ENCODE measurements around the gene FAM167B.
"Not testable (repeated sequence)": the region's sequence is repeated elsewhere in the genome, so short reads cannot be mapped to it uniquely, and the experiment has no call there.

Gene FAM167B

DNA sequence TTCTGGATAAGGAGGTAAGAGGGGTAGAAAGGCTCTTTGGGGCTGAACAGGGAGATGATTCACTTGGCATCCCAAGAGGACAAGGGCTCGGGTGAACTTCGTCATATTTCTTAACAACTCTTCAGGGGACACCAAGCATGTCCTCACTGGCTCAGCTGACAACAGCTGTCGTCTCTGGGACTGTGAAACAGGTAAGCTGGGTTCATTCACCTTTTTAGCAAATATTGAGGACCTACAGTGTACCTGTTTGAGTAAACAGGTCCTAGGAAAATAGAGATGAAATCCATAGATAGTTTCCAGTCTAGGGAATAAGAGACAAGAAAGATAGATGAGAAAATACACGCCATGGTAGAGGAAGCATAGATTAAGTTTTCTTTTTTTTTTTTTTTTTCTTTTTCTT, 22.7 kb upstream of the FAM167B start:
- DNase-seq: no peak

DNA sequence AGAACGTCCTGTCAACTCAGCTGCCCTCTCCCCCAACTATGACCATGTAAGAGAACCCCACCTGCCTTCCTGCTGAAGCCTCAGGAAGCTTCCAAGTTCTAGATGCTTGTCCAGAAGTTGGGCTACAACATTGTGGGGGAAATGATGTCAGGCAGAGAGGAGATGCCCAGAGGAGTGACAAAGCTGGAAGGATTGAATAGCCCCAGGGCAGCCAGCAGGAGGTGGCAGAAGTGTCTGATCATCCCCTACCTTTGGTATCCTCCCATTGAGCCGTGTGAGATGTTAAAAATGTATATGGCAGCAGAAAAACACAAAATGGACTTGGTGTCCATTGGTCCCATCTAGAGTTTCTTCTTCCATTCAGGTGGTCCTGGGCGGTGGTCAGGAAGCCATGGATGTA, 18.3 kb upstream of the FAM167B start:
- no peak for DNase-seq

DNA sequence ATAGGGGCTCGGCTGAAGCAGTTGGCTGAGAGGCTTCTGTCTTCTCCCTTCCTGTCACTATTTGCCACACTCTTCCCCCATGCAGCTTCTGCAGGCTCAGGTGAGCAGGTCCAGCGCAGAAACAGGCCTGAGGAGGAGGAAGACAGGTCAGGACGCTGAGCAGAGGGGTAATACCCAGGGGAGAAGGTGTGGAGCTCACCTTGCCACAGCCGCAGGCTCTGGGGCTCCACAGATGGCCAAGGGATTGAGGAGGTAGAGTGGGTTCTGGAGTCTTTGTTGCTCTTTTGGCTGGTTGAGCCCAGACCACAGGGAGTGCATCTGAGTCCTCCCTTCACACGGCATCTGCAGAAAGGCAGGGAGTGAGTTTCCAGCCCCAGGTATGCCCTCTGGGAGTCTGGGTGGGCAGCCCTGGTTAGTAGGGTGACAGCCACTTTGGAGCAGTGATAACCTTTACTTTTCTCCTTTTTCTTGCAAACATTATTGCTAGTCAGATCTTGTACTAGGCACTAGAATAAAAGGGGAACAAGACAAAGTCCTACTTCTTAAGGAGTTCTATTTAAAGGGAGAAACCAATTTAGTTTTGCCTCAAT, 15.1 kb upstream of the FAM167B start:
- no peak for DNase-seq

DNA sequence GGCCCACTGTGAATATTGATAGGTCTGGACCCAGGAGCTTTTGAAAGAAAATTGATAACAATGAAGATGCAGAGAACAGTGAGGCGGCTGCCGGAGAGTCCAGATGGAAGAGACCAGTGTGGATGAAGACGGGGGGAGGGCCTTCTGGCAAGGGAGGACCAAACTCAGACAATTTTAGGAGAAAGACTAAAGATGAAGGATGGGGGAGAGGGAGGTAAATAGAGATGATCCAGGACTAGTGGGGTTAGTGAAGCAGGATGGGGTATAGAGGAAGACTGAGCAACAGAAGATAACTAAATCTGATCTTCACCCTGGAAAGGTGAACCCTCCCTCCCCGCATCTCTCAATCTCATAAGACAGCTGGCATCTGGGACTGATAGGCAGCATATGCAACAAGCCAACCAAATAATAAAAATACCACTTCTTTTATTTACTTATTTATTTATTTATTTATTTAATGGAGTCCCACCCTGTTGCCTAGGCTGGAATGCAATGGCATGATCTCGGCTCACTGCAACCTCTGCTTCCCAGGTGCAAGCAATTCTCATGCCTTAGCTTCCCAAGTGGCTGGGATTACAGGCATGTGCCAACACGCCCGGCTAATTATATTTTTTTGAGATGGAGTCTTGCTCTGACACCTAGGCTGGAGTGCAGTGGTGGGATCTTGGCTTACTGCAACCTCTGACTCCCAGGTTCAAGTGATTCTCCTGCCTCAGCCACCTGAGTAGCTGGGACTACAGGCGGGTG, 14.3 kb upstream of the FAM167B start:
- no peak for DNase-seq

DNA sequence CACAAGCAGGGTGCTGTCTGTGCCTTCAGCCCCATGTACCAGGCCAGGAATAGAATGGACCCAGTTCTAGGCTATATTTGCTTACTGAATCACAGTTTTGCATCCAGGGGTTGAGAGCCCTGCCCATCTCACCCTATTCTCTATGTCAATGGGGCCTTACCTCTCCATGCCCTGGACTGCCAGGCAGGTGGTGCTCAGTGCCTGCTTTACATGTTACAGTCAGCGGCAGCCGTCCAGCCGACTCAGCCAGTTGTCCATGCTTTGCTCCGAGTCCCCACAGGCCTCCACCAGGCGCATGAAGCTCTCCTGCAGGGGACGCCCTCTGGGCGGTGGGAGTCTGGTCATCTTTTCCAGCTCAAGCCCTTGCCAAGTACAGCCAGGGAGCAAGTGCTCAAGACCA, 12.2 kb upstream of the FAM167B start:
- no peak for DNase-seq

DNA sequence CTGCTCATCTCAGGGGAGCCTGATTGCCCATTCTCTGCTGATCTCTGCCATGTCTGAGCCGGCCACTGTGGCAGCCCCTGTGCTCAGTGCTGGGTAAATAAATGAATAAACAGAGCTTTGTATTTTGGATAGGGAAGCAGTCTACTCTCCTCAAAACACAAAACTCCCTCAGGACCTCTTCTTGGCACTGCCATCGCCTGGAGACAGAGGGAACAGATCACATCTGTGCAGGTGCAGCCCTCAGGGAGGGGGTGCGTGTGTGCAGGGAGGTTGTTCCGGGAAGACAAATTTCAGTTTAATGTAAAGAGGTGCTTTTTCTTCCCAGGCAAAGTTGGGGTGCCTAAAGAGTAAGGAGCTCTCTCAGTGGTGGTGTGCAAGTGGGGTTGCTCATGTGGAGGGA, 7.7 kb upstream of the FAM167B start:
- DNase-seq: no peak

DNA sequence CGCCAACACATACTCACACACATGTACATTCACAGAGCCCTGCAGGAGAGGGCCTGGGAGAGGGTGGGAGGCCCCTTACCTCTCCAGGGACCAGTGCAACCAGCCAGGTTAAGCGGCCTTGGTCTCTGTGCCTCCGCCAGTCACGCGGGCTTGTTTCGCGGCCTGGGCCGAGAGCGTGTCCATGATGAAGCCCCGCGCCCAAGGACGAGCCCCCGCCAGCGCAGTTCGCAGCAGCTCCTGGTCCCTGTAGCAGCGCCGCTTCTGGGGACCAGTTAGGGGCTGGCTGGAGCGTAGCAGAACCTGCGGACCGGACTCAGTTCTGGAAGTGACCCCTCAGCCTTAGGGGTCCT, 7.3 kb upstream of the FAM167B start:
- DNase-seq: no peak

DNA sequence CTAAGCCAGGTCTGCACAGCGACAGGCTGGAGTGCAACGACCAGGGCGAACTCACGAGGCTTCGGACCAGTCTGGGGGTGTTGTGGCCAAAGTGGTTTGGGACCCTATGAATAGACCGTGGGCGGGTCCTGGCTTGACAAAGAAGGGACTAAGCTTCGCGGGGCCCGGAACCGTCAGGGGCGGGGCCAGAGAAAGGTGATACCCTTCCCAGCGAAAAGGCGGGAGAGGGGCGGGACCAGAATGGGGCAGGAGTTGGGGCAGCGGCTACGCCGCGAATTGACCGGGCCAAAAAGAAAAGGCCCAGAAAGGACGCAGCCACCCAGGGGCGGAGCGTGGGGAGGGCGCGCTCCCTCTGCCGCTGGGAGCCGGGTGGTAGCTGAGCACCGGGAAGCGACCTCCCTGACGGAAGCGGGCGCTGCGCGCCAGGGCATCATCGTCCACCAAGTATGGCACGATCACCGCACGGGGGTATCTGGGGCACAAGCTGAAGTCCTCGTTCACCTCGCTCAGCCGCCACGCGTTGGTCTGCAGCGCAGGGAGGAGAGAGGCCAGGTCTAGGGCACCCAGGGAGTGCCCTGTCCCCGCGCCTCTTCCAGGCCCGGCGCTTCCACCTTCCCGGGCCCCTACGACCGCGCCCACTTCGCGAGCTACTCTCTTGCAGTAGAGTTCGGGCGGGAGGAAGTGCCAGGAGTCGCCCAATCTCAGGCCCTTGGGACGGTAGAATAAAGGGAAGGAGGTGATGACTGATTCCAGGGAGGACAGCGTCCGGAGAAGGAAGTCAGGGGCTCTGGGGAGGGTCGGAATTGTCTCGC, 6.7 kb upstream of the FAM167B start:
- peak; percentile 53 for DNase-seq

DNA sequence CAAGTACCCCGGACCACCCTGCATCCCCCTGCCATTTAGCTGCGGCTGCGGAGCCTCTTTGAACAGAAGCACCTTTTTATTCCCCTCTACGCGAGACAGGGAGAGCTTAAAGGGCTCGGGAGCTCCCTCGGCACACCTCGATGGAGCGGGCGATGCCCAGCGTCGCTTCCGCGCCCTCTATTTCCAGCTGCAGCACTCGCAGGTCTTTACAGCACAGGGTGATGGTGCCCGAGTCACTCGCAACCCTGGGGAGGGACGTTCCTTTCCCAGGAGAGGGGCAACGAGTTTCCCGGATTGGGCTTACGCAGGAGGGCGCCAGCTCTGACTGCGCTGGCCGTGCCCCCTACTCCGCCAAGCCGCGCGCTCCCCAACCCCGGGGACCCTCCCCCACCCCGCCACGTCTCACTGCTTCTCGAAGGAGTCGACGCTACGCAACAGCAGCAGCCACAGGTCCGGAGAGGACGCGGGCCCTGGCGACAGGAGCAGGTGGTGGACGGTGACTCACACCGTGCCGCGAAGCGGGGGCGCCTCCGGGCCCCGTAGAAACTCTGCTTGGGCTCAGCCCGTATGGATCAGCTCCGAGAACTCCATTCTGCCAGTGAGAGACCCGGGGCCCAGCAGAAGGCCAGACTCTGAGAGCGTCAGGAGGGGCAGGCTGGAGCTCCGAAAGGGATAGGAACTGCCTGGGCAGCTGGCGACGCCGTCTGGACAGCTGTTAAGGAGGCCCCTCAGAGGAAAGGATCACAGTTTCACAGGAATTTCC, 5.8 kb upstream of the FAM167B start:
- no peak for DNase-seq

DNA sequence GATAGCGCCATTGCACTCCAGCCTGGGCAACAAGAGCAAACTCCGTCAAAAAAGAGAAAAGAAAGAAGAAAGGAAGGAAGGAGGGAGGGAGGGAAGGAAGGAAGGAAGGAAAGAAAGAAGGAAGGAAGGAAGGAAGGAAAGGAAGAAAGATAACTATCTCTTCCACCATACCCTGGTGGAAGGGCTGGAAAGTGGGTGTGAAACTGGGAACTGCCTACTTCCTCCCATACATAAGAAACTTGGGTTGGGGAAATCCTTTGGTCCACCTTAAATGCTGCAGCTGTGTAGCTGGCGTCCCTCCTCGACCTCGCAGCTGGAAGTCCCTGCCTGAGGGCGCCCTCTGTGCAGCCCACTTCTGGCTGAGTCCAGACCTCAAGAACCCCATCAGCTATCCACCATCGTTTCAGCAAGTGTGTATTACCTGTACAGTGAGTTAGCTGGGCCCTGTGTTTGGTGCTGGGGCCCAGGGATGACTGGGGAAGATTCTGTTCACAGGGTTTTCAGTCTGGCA, 4.6 kb upstream of the FAM167B start:
- DNase-seq: no peak

DNA sequence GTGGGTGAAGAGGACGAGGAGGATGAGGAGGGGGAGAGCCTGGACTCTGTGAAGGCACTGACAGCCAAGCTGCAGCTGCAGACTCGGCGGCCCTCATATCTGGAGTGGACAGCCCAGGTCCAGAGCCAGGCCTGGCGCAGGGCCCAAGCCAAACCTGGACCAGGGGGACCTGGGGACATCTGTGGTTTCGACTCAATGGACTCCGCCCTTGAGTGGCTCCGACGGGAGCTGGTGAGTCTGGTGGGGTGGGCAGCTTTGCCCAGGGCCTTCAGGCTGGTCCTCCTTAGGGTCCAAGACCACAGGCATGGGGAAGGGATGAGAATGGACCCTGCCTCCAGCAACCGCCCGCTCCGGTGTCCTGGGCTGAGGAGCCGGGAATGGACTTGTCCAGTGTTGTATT, 430 bp downstream of the FAM167B start:
- no peak for DNase-seq

DNA sequence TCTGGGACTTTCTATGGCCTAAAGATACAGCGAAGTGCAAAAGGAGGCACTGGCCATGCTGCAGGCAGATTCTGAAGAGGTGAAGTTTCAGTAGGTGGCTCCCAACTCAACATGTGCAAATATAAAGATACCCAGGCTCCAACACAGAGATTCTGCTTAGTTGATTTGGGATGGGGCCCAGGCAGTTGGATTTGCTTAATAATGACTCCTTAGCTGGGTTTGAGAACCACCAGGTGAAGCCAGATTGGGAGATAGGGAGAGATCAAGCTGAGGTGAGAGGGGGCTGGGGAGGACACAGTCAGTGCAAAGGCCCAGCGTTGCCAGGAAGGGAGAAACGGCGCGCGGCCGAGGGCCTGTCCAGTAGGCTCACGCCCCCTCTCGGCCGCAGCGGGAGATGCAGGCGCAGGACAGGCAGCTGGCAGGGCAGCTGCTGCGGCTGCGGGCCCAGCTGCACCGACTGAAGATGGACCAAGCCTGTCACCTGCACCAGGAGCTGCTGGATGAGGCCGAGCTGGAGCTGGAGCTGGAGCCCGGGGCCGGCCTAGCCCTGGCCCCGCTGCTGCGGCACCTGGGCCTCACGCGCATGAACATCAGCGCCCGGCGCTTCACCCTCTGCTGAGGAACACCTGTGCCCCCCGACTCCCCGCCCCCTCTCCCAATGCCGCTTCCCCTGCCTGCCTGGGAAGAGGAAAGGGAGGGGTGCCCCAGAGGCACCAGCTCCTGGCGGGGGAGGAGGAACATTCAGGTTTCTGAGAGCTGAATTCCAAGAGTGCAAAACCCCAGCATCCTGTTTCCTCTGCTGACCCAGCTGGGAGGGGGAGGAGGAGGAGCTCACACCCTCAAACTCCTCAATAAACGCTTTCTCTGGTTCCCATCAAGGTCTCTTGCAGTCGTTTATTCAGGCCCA, 1.2 kb downstream of the FAM167B start:
- DNase-seq: peak; percentile 54

DNA sequence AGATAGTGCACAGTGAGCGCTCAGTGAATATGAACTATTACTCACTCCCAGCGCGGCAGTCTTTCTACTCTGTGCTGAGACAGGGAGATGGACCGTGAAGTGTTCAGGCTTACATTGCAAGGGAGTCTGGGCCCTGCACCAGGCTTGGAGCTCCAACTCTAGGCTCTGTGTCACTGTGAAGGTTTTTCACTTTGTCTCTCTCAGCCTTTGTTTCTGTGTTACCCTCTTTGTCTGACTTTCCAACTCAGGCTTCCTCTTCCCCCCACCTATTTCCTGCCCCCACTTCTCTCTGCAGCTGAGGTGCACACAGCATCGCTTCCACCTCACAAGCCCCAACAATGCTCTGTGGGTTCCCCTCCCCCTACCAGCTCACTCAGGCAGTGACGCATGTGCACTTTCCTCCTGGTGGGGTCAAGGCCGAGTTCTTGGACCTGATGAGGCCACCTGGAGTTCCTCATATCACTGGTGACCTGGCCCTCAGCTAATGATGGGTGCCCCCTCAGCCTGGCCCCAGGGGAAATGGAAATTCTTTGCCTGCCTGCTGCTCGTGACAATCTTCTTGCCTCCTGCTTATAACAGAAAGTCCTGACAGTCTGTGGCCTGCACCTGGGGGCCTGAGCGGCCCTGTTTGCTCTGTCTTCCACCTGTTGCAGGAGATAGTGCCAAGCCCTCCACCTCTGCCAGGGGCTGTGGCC, 3.0 kb downstream of the FAM167B start:
- peak; percentile 71 for DNase-seq

DNA sequence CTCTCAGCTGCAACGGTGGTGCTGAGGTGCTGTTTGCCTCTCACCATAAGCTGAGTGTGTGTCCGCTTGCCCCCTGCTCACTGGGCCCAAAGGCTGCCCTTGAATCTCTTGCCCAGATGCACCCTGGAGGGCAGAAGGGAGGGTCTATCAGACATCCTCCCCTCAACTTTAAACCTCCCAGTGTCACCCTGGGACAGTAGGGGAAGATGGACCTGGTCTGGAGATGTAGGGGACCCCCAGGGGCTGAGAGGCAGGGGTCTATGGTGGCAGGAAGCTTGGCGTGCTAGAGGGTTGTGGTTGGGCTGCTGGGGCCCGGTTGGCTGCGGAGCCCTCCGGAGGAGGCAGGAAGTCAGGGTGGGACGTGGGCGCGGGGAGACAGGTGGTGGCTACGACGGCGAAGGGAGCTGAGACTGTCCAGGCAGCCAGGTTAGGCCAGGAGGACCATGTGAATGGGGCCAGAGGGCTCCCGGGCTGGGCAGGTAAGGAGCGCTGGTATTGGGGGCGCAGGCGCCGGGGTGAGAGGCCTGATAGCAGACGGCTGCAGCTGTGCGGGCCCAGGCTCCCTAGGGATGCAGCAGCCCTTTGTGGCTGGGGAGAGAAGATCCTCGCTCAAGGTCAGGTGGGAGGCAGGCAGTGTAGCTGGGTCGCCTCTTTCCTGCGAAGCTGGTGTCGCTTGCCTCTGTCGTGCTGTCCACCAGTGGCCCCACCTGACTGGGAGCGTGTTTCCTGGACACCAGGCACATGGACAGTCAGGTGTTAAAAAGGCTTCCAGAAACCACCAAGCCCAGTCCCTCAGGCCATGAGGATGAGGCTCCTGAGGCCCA, 4.1 kb downstream of the FAM167B start, which contains the start of gene LCK:
TSS of gene LCK (plus strand) at position 373 of the 824 bp plus-strand sequence. CDS start 23,065 bp downstream, outside the sequence.
- peak; percentile 41 for DNase-seq

DNA sequence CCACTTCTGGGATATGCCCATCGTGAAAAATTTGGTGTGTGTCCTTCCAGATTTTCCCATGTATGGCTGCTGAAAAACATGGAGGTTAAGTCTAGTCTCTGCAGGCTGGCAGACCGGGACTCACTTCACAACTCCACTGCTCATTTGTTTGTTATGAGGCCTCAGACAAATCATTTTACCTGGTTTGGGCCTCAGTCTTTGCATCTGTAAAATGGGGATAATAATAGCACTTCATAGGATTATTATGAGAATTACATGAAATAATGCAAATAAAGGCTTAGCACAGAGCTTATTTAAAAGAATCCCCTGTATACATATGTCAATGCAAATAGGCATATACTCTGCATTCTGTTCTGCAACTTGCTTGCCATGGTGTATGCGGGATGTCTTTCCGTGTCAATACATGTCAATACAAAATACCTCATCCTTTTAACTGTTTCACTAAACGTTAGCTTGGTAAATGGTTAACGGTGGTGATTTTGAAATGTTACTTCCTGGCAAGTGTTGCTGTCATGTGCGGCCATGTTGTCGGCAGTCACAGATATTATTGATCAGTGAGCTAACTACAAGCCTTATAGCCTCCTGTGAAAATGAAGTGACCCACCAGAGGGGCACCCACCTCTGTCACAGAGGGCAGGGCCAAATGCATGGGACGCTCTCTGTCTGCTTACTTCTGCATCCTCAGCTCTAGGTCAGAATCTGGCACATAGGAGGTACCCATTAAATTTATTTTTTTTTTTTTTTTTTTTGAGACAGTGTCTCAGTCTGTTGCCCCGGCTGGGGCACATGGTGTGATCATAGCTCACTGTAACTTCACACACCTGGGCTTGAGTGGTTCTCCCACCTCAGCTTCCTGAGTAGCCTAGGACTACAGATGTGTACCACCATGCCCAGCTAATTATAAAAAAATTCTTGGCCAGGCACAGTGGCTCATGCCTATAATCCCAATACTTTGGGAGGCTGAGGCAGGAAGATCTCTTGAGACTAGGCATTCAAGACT, 8.3 kb downstream of the FAM167B start:
- DNase-seq: no peak

DNA sequence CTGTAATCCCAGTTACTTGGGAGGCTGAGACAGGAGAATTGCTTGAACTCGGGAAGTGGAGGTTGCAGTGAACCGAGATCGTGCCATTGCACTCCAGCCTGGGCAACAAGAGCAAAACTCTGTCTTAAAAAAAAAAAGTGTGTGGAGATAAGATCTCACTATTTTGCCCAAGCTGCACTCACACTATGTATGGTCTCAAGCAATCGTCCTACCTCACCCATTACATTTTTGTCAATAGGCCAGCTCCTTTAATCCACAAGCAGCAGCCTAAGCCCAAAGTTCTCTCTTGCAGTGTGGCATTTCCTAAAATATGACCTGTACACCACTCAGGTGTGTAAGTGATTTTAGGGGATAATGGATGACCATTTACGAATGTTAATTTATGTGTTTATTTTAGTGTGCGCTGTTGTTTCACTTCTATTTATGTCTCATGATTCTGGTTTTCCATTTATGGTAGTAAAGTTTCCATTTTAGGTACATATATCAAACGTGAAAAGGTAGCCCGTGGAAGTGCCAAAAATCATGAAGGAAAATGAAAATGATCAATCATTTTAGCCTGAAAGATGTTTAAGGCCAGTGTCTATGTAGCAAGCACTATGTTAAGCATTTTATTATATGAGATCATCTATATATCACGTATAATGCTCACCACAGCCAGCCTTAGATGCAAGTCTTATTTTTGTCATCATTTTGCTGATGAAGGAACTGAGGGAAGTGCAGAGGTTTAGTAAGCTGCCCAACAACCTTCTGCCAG, 9.6 kb downstream of the FAM167B start:
- DNase-seq: no peak

DNA sequence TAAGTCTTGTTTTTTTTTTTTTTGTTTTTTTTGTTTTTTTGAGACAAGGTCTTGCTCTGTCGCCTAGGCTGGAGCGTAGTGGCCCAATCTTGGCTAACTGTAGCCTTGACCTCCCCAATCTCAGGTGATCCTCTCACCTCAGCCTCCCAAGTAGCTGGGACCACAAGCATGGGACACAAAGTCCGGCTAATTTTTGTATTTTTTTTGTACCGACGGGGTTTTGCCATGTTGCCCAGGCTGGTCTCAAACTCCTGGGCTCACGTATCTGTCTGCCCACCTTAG, 10.1 kb downstream of the FAM167B start:
- DNase-seq: no peak

DNA sequence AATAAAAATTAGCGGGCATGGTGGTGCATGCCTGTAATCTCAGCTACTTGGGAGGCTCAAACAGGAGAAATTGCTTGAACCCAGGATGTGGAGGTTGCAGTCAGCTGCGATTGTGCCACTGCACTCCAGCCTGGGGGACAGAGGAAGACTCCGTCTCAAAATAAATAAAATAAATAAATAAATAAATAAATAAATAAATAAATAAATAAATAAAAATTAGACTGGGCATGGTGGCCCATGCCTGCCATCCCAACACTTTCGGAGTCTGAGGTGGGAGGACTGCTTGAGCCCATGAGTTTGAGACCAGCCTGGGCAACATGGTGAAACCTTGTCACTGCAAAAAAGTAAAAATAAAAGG, 16.2 kb downstream of the FAM167B start:
- DNase-seq: not testable (repeated sequence)

DNA sequence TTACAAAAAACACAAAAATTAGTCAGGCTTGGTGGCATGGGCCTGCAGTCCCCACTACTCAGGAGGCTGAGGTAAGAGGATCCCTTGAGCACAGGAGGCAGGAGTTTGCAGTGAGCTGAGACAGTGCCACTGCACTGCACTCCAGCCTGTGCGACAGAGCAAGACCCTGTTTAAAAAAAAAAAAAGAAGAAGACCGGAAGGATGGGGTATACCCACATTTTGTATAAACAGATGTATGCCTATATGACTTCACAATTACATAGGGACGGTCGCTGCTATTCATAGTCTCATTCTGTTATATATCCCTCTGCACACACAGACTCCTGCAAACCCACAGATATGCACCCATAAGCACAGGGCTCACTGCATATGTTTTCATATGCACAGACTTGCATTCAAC, 16.7 kb downstream of the FAM167B start:
- DNase-seq: no peak
